ENCODE measurements around the gene SPCS3.
"Not testable (repeated sequence)": the region's sequence is repeated elsewhere in the genome, so short reads cannot be mapped to it uniquely, and the experiment has no call there.

Gene SPCS3

DNA sequence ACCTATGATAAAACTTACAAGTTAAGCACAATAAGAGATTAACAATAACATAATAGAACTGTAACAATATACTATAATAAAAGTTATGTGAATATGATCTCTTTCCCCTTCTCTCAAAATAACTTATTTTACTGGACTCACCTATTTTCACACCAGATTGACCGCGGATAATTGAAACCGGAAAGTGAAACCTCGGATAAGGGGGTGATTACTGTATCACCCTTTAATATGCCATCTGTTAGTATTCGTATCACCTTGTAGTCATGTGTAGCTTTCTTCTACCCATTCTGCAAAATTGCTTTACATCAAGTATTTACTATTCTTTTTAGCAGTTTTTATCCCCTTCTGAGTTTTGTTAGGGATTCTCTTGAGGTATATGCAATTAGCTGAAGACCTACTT is 1.8 kb downstream of the SPCS3 start:
- Histone ChIP-seq H3K27ac (ENCODE audit: low read depth, low read length) (no peak overlapping the region), H3K27me3 (ENCODE audit: control insufficient read depth, insufficient read depth, low read length) (no peaks in the 10 kb centered on the region), H3K9me3 (ENCODE audit: control insufficient read depth, insufficient read depth, low read depth, low read length) (no peaks in the 10 kb centered on the region), H3K4me3 (ENCODE audit: low read depth, low read length) (peak overlapping the region; percentile 99), H3K9ac (ENCODE audit: low read length) (no peak overlapping the region), H3K36me3 (ENCODE audit: control insufficient read depth, insufficient read depth, low read length) (0 out of 2 replicates have a peak, but pooled peaks cover 2% of the 10 kb centered on the region), H3K4me1 (ENCODE audit: control insufficient read depth, insufficient read depth, low read length) (peaks cover 12% of the 10 kb centered on the region; the same call in 1 of the 2 replicates)

DNA sequence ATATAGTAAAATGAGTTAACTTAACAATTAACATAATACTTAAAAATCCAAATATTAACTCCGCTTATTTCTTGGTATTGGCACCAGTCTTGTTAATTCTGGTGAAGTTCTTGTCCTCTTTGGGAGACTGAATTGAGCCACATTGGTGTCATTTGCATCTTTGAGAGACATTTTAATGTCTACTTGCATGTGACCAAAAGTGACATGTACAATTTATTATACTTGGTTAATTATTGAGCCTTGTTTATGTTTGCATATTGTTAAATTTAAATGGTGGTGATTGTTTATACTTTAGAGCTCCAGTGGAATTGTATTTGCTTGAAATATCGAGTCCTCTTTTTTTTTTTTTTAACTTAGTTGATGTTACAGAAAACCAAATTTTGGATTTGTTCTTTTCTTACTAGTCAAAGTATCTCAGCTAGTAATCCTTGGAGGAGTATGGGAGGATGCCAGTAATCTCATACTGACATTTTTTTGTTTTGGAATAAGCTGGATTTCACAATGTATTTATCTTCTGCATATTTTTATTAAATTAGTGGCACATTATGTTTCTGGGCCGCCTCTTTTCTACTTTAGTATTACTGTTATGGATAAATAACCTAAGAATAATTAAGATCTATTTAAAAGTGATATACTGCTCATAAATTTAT is 3.9 kb downstream of the SPCS3 start:
- Histone ChIP-seq H3K4me1 (ENCODE audit: control insufficient read depth, insufficient read depth, low read length) (peaks cover 12% of the 10 kb centered on the region; the same call in 1 of the 2 replicates), H3K36me3 (ENCODE audit: control insufficient read depth, insufficient read depth, low read length) (peaks cover 13% of the 10 kb centered on the region), H3K9me3 (ENCODE audit: control insufficient read depth, insufficient read depth, low read depth, low read length) (no peaks in the 10 kb centered on the region), H3K27ac (ENCODE audit: low read depth, low read length) (no peak overlapping the region), H3K9ac (ENCODE audit: low read length) (no peak overlapping the region), H3K4me3 (ENCODE audit: low read depth, low read length) (no peak overlapping the region), H3K27me3 (ENCODE audit: control insufficient read depth, insufficient read depth, low read length) (no peaks in the 10 kb centered on the region)

DNA sequence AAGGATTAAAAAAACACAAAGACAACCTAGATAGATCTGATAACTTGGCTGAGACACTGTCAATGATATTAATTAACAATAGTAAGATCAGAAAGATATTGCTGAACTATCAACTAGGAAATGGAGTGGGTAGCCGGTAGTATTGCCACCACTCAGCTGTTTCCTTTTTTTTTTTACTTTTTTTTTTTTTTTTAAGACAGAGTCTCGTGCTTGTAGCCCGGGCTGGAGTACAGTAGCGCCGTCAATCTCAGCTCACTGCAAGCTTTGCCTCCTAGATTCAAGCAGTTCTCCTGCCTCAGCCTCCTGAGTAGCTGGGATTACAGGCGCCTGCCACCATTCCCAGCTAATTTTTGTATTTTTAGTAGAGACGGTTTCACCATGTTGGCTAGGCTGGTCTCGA is 5.1 kb downstream of the SPCS3 start:
- Histone ChIP-seq H3K36me3 (ENCODE audit: control insufficient read depth, insufficient read depth, low read length) (peaks cover 25% of the 10 kb centered on the region), H3K4me1 (ENCODE audit: control insufficient read depth, insufficient read depth, low read length) (peaks cover 12% of the 10 kb centered on the region; the same call in 1 of the 2 replicates)
- not testable (repeated sequence) for H3K4me3 ChIP-seq (ENCODE audit: low read depth, low read length); H3K27me3 ChIP-seq (ENCODE audit: control insufficient read depth, insufficient read depth, low read length); H3K9me3 ChIP-seq (ENCODE audit: control insufficient read depth, insufficient read depth, low read depth, low read length); H3K9ac ChIP-seq (ENCODE audit: low read length); H3K27ac ChIP-seq (ENCODE audit: low read depth, low read length)

DNA sequence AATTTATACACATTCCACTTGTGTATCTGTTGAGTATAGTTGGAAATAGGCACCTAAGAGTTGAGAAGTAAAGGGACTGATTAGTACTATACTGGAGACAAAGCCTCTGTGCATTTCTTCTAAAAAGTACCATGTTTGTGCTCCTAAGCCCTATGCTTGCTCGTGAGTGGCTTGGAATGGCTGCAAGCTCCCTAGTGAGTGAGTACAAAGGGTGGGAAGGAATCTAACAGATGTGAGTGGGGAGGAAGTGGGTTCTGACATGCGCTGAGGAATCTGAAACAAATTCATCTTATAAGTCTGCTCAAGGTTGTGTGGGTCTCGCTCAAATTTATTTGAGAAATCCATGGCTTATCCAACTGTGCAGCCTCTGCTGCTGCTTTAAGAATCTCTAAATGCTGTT is 13.3 kb downstream of the SPCS3 start:
- no peaks in the 10 kb centered on the region for H3K27me3 ChIP-seq (ENCODE audit: control insufficient read depth, insufficient read depth, low read length)
- H3K36me3 ChIP-seq (ENCODE audit: control insufficient read depth, insufficient read depth, low read length): peaks cover 26% of the 10 kb centered on the region
- H3K9me3 ChIP-seq (ENCODE audit: control insufficient read depth, insufficient read depth, low read depth, low read length): no peaks in the 10 kb centered on the region
- no peak overlapping the region for H3K9ac ChIP-seq (ENCODE audit: low read length)
- H3K4me3 ChIP-seq (ENCODE audit: low read depth, low read length): no peak overlapping the region
- H3K27ac ChIP-seq (ENCODE audit: low read depth, low read length): no peak overlapping the region
- H3K4me1 ChIP-seq (ENCODE audit: control insufficient read depth, insufficient read depth, low read length): no peaks in the 10 kb centered on the region

DNA sequence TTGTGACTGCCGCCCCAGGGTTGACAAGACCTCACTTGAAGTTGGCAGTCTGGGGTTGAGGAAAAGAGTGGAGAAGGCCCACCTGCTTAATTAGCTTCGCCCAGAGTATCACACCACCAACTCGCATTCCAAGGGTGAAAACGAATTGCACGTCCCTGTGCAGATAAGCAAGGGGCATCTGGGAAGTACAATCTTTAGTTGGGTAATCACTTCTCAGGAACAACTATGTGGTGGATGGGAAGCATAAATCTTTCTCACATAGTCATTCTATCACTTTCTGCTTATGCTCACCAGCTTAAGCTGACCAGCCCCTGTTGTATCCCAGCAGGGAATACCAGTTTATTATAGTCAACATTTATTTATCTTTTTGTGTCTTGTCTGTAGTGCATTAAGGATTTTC is 14.3 kb downstream of the SPCS3 start:
- Histone ChIP-seq H3K27me3 (ENCODE audit: control insufficient read depth, insufficient read depth, low read length) (no peaks in the 10 kb centered on the region), H3K4me3 (ENCODE audit: low read depth, low read length) (no peak overlapping the region), H3K36me3 (ENCODE audit: control insufficient read depth, insufficient read depth, low read length) (peaks cover 17% of the 10 kb centered on the region), H3K9ac (ENCODE audit: low read length) (no peak overlapping the region), H3K27ac (ENCODE audit: low read depth, low read length) (no peak overlapping the region), H3K9me3 (ENCODE audit: control insufficient read depth, insufficient read depth, low read depth, low read length) (no peaks in the 10 kb centered on the region), H3K4me1 (ENCODE audit: control insufficient read depth, insufficient read depth, low read length) (no peaks in the 10 kb centered on the region)

DNA sequence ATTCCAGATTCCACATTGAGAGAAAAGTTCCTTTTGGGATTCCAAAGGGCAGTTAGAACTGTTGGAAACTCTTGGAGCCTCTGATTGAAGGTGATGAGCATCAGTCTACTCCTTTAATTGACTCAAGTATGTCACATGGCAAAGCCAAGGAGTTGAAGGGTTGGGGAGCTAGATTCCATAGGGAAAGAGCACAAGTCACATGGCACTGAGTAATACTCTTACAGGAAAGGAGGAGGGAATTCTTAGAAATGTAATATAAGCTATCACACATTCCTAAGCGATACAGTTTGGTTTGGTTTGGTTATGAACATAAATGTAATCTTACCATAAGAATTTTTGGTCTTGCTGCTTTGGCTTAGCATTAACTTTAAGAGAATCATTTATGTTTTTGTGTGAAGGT is 15.7 kb downstream of the SPCS3 start:
- H3K27ac ChIP-seq (ENCODE audit: low read depth, low read length): no peak overlapping the region
- peaks cover 4% of the 10 kb centered on the region; the same call in 1 of the 2 replicates for H3K36me3 ChIP-seq (ENCODE audit: control insufficient read depth, insufficient read depth, low read length)
- no peaks in the 10 kb centered on the region for H3K9me3 ChIP-seq (ENCODE audit: control insufficient read depth, insufficient read depth, low read depth, low read length)
- no peaks in the 10 kb centered on the region for H3K4me1 ChIP-seq (ENCODE audit: control insufficient read depth, insufficient read depth, low read length)
- no peaks in the 10 kb centered on the region for H3K27me3 ChIP-seq (ENCODE audit: control insufficient read depth, insufficient read depth, low read length)
- H3K4me3 ChIP-seq (ENCODE audit: low read depth, low read length): no peak overlapping the region
- H3K9ac ChIP-seq (ENCODE audit: low read length): no peak overlapping the region

DNA sequence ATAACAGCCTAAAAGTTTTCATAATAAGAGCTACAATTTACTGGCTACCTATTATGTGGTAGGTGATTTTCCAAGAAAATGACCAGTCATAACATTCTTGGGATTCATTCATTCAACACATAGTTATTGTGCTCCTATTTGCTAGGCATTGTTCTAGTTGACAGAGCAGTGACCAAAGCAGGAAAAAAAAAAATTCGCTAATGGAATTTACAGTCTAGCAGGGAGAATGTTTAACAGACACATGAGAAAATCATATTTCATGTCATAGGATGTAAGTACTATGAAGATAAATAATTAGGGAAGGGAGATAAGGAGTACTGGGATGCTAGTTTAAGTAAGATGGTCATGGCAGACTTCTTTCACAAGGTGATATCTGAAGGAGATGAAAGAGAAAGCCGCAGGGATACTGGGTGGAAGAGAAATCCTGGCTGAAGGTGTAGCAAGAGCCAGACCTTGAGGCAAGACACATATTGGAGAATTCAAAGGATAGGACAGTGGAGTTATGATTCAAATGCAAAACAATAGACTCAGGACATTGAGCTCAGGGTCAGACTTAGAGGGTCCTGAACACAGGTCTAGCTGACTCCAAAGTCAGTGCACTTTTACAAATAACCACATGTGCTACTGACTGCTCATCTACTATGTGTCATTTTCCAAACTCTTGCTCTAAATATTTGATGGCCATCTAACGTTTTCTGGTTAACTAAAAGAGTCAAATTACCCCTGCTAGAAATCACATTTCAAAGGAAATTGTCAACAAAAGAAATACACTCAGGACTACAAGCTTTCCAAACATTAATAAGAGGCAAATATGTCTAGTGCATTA is 20.4 kb downstream of the SPCS3 start:
- Histone ChIP-seq H3K4me3 (ENCODE audit: low read depth, low read length) (no peak overlapping the region), H3K36me3 (ENCODE audit: control insufficient read depth, insufficient read depth, low read length) (no peaks in the 10 kb centered on the region), H3K4me1 (ENCODE audit: control insufficient read depth, insufficient read depth, low read length) (no peaks in the 10 kb centered on the region), H3K27ac (ENCODE audit: low read depth, low read length) (no peak overlapping the region), H3K27me3 (ENCODE audit: control insufficient read depth, insufficient read depth, low read length) (no peaks in the 10 kb centered on the region), H3K9me3 (ENCODE audit: control insufficient read depth, insufficient read depth, low read depth, low read length) (peaks cover 24% of the 10 kb centered on the region), H3K9ac (ENCODE audit: low read length) (no peak overlapping the region)

DNA sequence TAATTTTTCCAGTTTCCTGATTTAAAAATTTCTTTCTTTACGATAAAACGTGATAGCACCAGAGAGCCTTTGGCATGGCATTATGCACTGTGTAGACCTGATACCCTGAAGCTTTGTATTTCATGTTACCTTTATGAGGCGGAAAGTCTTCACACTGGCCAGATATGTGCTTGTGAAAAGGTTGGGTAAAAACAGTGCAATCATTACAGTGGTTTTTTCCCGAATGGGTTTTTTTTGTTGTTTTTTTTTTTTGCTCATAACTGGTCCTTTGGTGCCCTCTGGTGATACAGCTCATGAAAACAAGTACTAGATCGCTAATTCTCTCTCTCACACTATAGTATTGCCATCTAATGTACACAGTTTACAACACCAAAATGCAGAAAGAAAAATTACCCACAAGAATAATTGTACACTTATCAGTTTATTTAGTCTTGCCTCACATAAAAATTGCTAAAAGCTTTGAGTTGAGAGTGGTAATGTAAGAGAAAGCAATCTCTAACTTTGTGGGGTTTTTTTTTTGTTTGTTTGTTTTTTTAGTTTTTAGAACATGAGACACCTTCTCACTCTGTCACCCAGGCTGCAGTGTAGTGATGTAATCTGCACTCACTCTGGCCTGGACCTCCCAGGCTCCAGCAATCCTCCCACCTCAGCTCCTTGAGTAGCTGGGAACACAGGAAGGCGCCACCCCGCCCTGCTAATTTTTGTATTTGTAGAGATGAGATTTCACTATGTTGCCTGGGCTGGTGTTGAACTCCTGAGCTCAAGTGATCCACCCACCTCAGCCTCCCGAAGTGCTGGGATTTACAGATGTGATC is 21.3 kb downstream of the SPCS3 start:
- Histone ChIP-seq H3K9me3 (ENCODE audit: control insufficient read depth, insufficient read depth, low read depth, low read length) (peaks cover 24% of the 10 kb centered on the region), H3K4me3 (ENCODE audit: low read depth, low read length) (no peak overlapping the region), H3K27me3 (ENCODE audit: control insufficient read depth, insufficient read depth, low read length) (no peaks in the 10 kb centered on the region), H3K4me1 (ENCODE audit: control insufficient read depth, insufficient read depth, low read length) (no peaks in the 10 kb centered on the region), H3K27ac (ENCODE audit: low read depth, low read length) (no peak overlapping the region), H3K36me3 (ENCODE audit: control insufficient read depth, insufficient read depth, low read length) (no peaks in the 10 kb centered on the region), H3K9ac (ENCODE audit: low read length) (no peak overlapping the region)

DNA sequence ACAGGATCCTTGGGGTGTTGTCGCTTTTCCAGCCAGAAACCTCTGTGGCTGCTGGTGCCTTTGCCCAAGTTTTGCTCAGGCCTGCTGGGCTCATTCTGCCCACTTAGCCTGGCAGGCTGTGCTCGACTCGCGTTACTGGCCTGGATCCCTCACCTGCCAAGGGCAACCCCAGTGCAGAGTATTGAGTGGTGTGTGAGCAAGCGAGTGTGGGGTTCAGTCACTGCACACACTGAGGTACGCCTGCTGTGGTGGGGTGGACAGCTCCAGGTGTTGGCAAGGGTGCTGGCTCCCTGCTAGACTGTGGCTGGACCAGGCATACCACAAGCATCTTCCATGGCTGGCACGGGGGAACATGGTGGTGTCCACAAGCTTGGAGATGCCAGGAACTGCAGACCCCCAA is 22.6 kb downstream of the SPCS3 start:
- no peak overlapping the region for H3K27ac ChIP-seq (ENCODE audit: low read depth, low read length)
- H3K27me3 ChIP-seq (ENCODE audit: control insufficient read depth, insufficient read depth, low read length): no peaks in the 10 kb centered on the region
- H3K4me1 ChIP-seq (ENCODE audit: control insufficient read depth, insufficient read depth, low read length): no peaks in the 10 kb centered on the region
- no peak overlapping the region for H3K4me3 ChIP-seq (ENCODE audit: low read depth, low read length)
- H3K9me3 ChIP-seq (ENCODE audit: control insufficient read depth, insufficient read depth, low read depth, low read length): peaks cover 24% of the 10 kb centered on the region
- no peak overlapping the region for H3K9ac ChIP-seq (ENCODE audit: low read length)
- no peaks in the 10 kb centered on the region for H3K36me3 ChIP-seq (ENCODE audit: control insufficient read depth, insufficient read depth, low read length)

DNA sequence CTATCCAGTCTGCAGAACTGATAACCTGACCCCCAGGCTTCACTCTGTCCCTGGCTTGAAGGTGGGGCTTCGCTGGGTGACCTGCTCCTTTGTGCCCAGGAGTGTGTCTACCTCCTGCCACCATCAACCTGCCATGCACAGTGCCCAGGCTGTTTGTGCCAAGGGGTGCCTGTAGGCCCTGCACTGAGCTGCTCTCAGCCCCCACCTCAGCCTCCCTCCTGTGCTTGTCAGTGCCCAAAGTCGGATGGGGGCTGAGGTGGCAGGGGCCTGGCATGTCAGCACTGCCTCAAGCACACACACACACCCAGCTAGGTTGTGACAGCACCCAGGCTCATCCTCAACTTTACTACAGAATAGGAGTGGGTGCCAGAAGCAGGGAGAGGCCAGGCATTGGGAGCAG is 23.5 kb downstream of the SPCS3 start:
- H3K27me3 ChIP-seq (ENCODE audit: control insufficient read depth, insufficient read depth, low read length): no peaks in the 10 kb centered on the region
- H3K27ac ChIP-seq (ENCODE audit: low read depth, low read length): no peak overlapping the region
- no peak overlapping the region for H3K4me3 ChIP-seq (ENCODE audit: low read depth, low read length)
- H3K9ac ChIP-seq (ENCODE audit: low read length): no peak overlapping the region
- no peaks in the 10 kb centered on the region for H3K36me3 ChIP-seq (ENCODE audit: control insufficient read depth, insufficient read depth, low read length)
- H3K9me3 ChIP-seq (ENCODE audit: control insufficient read depth, insufficient read depth, low read depth, low read length): peaks cover 24% of the 10 kb centered on the region
- no peaks in the 10 kb centered on the region for H3K4me1 ChIP-seq (ENCODE audit: control insufficient read depth, insufficient read depth, low read length)

DNA sequence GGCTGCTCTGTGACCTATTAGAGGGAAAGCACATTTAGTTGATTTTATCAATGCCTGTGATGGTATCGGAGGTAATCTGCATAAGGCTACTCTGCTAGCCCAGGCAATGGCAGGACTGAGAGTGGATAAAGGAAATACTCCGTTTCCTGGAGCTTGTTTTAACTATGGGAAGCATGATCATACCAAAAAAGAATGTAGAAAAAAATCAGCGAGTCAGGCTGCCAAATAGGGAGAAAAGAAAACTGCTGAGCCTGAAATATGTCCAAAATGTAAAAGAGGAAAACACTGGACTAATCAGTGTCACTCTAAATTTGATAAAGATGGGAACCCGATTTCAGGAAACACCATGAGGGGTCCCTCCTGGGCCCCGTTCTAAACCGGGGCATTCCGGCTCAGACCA is 25.6 kb downstream of the SPCS3 start:
- H3K9ac ChIP-seq (ENCODE audit: low read length); H3K4me1 ChIP-seq (ENCODE audit: control insufficient read depth, insufficient read depth, low read length); H3K27me3 ChIP-seq (ENCODE audit: control insufficient read depth, insufficient read depth, low read length); H3K36me3 ChIP-seq (ENCODE audit: control insufficient read depth, insufficient read depth, low read length); H3K27ac ChIP-seq (ENCODE audit: low read depth, low read length); H3K4me3 ChIP-seq (ENCODE audit: low read depth, low read length): not testable (repeated sequence)
- H3K9me3 ChIP-seq (ENCODE audit: control insufficient read depth, insufficient read depth, low read depth, low read length): peaks cover 29% of the 10 kb centered on the region

Measured in HUES6 (cell line).